ENCODE results near the gene MRPL4. TPM values are rescaled to one million over a fixed set of nuclear protein-coding genes. Genes with fewer than 3 reads are reported as not detected.

MRPL4 gene
- total and polyA plus RNA-seq, 10 of the 15 experiments (the other 5 are each of a cell fraction or from before 2014, with no cell fraction given), result 0.79 to 221 (median 112) TPM

- no peak for TF ChIP-seq PRDM15 (CRISPR knock-in tag; IDR thresholded peaks at IDR 0.05)
- TF ChIP-seq GATAD2B (conservative IDR thresholded peaks at IDR 0.05; ENCODE audit: low read depth), result peak; percentile 92
- TF ChIP-seq TBL1XR1 (IDR thresholded peaks at IDR 0.05; ENCODE audit: low read depth, low read length), result no peak
- peak; percentile 87 for TF ChIP-seq NR2F1 (conservative IDR thresholded peaks at IDR 0.05)
- 0 out of 2 replicates have a peak, but pooled peaks have one; percentile 20 for TF ChIP-seq SMARCA5 (IDR thresholded peaks at IDR 0.05)
- TF ChIP-seq ZBTB4 (CRISPR knock-in tag; IDR thresholded peaks at IDR 0.05), result no peak
- 0 out of 2 replicates have a peak, but pooled peaks have one; percentile 40 for TF ChIP-seq DPF2 (IDR thresholded peaks at IDR 0.05)
- TF ChIP-seq POLR2A (IDR thresholded peaks at IDR 0.05; ENCODE audit: low read depth, low read length), result peak; percentile 66
- peak; percentile 33; the same call in 1 of the 2 replicates for TF ChIP-seq IKZF1 (conservative IDR thresholded peaks at IDR 0.05)
- TF ChIP-seq ZNF207 (IDR thresholded peaks at IDR 0.05; ENCODE audit: borderline replicate concordance), result no peak
- peak; percentile 5 to 19 (median 18); a peak in 1 of 6 replicates for TF ChIP-seq CTCF (IDR thresholded peaks at IDR 0.05 in 2 of 3, conservative IDR thresholded peaks at IDR 0.05 in 1 of 3; ENCODE audit: control insufficient read depth in 2 of 3, extremely low read depth in 1 of 3, insufficient read depth in 1 of 3, low read depth in 3 of 3, low read length in 3 of 3)
- peak; percentile 60 to 79; a peak in 3 of 4 replicates for TF ChIP-seq BHLHE40 (IDR thresholded peaks at IDR 0.05; ENCODE audit: borderline replicate concordance in 1 of 2, low read depth in 2 of 2, low read length in 1 of 2)
- 0 out of 2 replicates have a peak, but pooled peaks have one; percentile 5 for TF ChIP-seq CREB1 (IDR thresholded peaks at IDR 0.05; ENCODE audit: low read depth)
- TF ChIP-seq JUND (IDR thresholded peaks at IDR 0.05; ENCODE audit: low read depth, low read length), result no peak
These were observed 43.4 kb downstream of the MRPL4 start (continued) for GRCh38 chr19:10295305-10295846.

All from GM12878 (cell line).